IPS DF 4.7 (cell line): ENCODE data around the gene ADCY10.
"Not testable (repeated sequence)": the region's sequence is repeated elsewhere in the genome, so short reads cannot be mapped to it uniquely, and the experiment has no call there.

ENCODE experiments used
- DNase-seq: peaks from one replicate; pipeline ENCODE4 v3.0.0-alpha.2; 2013; ENCODE audit warnings: low spot score; ENCODE audit errors: extremely low read depth

ADCY10 gene

DNA sequence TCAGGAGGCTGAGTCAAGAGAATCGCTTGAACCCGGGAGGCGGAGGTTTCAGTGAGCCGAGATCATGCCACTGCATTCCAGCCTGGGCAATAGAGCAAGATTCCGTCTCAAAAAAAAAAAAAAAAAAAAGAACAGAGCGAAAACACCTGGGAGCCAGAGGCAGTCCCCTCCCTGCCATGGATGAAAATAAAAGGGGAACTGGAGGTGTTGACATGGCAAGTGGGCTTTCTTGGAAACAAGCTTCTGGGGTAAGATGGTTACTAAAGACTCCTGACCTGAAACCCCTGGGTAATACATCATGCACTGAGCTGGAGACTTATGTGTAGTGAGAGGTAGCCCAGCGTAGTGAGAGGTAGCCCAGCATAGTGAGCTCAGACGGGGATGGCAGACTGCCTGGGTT, 31.6 kb downstream of the ADCY10 start:
- no peak for DNase-seq

DNA sequence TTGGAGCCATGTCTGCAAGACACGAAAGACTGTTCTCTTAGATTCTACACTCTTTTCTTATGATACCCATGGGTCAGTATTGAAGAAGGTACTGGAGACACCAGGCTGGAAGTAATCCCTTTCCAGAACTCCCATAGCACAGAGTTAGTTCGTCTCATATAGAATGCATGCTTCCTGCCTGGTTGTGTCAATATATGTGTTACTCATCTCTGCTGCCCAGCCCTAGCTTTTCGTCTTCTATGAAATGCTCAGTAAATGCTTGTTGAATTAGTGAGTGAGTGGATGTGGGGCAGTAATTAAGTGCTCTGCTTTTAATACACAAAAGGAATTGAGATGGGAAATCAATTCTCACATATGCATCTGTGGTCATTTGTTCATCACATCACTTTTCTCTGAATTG, 32.1 kb downstream of the ADCY10 start:
- no peak for DNase-seq

DNA sequence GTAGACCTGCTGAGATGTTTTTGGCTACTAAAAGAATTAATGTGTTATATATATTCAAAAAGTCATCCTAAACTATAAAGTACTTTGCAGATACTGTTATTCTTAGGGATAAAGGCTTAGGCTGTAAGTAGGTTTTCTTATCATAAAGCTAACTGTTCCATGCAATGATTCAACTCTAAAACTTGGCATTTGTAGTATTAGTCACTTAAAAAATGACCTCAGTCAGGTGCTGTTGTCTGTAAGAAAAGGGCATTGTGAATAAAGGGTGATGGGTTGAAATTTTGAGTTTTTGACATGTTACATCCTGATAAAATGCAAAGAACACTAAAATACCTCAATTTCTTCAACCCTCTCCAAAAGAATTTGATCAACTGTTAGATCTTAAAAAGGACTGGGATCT, 32.9 kb downstream of the ADCY10 start:
- DNase-seq = no peak

DNA sequence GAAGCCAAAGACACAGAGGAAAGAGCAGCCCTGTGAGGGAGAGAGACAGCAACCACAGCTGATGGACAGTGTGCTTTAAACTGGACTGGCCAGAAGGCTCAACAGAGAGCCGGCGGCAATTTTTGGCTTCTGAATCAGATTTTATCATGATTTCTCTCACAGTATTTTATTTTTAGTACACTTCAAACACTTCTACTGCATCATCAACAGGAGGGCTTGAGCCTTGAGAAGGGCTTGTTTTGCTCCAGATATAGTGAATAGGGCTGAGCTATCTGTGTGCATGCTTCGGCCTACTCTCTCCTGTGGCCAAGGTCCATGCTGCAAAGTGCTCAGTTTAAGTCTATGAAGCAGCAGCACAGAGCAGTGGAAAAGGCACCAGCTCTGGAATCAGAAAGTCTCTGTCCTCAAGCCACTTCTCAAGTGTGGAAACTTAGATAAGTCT, 33.3 kb downstream of the ADCY10 start:
- DNase-seq = no peak

DNA sequence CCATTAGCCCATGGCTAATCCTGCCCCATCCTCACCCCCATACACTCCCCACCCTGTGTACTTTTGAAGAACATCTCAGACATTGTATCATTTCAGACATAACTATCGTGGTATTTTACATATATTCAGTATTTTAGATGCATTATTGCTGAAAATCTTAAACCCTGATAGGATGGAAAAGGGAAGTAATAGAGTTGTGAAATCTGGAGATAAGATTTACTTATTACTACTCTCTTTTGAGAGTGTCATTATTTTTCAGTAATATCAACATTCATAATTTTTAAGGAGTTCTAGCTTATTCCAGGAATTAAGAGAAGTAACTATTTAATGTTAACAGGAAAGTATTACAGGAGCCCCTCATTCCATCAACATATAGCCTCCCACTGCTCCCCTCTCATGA, 34.4 kb downstream of the ADCY10 start:
- no peak for DNase-seq

DNA sequence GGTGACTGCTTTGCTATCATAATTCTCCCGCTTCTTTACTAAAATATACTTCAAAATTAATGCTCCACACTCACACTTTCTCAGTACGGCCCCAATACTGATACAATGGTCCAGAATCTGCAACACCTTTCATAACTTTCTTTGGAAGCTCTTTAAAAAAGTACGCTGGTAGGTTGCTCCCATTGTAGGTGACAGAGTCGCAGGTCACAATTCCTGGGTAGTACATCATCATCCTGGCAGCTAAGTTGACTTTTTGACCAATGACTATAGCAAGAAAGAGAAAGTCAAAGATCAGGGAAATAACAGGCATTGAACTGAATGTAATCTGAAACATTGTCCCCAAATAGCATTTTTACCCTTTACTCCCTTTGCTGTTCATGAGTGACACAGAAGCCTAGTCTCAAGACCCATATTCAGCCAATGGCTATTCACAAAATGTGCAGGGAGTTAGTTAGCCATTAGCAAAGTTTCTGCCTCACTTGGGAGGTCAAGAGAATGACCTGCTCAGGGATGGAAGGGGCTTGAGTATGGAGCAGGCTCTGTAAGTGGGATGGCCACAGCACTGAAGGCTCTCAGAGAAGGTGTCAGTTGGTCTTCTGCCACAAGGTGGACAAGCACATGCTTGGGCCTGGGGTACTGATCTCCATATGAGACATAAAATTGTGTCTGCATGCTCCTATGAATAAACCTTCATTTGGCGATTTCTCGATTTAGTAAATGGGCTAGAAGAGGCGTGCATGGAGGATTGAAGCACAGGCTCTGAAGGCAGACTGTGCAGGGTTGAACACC, 35.4 kb downstream of the ADCY10 start:
- no peak for DNase-seq

DNA sequence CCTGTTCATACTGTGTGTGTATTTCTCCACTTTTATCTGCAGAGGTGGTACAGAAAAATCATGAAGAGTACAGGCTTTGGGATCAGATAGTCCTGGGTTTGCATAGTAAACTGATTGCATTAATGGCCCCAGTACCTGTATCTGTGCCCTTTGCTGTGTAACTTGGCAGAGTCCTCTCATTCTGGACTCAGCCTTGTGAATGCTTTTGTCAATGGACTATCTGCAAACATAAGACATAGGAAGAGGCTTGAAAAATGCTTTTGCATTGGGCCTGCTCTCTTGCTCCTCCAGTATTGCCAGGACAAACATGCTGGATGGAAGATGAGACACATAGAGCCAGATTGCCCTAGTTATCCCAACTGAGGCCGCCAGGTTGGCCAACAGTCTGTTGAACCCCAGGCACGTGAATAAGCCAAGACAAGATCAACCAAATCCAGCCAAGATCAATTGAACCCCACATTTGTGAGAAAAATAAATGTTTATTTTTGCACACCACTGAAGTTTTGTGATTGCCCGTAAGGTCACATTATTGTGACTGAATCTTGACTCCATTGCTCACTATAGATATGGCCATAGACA, 37.2 kb downstream of the ADCY10 start:
- DNase-seq = no peak

DNA sequence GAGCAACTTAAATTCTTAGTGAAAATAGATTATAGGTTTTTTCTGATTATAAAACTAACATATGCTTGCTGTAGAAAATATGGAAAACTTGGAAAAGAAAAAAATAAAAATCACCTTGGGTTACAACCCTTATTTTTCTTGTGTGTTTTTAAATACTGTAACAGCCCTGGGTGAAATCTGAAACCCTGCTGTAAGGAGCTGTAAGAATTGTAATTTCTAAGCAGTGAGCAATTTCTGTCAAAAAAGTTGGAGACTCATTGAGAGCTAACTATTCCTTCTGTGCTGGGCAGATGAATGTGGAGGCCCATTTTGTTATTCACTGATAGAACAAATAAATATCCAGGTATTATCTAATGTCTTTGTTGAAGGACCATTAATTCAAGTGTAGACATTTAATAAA, 42.6 kb downstream of the ADCY10 start:
- DNase-seq = no peak

DNA sequence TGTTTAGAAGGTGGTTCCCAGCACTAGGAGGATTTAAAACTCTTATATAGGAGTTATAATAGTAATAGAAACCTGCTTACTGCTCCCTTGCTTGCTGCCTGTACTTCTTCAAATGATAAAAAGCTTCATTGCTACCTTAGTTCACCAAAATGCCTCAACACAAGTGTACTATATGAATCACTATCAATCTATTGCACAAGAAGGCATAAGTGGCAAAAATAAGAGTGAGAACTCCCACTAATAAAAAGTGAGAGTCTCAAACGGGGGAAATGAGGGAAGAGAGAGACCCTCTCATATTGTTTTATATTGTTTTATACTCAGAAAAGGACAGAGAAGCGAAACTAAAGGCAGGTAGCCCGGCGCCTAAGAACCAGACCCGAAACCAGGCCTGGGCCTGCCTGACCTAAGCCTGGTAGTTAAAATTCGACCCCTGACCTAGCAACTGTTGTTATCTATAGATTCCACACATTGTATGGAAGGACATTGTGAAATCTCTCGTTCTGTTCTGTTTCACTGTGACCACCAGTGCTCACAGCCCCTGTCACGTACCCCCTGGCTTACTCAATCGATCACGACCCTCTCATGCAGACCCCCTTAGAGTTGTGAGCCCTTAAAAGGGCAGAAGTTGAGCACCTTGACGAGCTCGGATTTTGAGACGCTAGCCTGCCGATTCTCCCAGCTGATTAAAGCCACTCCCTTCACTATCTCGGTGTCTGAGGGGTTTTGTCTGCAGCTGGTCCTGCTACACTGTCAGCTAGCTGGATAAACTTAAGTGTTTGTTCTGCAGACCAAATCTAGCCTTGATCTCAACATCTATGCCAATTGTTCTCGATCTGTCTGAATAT, 44.6 kb downstream of the ADCY10 start:
- DNase-seq = not testable (repeated sequence)

DNA sequence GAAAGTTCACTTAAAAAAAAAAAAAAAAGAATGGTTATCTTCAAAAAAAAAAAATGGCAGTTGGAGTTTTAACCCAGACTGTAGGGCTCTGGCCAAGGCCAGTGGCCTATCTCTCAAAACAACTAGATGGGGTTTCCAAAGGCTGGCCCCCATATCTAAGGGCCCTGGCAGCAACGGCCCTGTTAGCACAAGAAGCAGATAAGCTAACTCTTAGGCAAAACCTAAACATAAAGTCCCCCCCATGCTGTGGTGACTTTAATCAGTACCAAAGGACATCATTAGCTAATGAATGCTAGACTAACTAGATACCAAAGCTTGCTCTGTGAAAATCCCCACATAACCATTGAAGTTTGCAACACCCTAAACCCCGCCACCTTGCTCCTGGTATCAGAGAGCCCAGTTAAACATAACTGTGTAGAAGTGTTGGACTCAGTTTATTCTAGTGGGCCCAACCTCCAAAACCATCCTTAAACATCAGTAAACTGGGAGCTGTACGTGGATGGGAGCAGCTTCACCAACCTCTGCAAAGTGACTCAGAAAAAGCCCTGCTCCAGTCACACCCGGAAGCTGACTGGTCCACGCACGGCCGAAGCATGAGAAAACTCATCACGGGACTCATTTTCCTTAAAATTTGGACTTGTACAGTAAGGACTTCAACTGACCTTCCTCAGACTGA, 47.1 kb downstream of the ADCY10 start:
- DNase-seq = not testable (repeated sequence)

DNA sequence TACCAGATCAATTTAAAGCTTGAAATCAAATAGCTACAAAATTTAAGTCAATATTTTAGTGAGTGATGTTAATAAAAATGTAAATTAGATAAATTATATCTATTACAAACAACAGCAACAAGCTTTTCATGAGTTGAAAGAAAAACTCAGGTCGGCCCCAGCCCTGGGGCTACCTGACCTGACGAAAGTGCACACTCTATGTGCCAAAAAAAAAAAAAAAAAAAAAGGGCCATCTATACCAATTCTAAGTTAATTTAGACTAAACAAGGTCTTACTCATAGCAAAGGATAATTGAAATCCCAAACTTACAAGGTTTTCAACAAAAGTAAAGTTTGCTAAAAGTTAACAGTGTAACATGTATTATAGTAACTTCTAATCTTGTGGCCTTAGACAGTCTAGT, 47.6 kb downstream of the ADCY10 start:
- not testable (repeated sequence) for DNase-seq

DNA sequence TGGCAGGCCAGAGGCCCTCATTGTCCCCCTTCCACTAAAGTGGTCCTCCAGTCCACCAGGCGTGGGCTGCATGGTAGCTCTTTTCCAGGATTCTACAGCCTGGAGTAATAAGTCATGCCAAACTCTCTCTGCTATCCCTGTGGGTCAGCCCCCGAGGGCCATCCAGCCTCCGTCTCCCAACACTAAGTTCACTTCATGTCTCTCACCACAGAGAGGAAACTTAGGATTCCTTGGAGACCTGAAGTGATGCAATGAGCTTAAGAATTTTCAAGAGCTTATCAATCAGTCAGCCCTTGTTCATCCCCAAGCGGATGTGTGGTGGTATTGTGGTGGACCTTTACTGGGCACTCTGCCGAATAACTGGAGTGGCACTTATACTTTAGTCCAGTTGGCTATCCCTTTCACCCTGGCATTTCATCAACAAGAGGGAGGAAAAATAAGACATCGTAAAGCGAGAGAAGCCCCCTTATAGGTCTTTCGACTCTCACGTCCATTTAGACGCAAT, 48.1 kb downstream of the ADCY10 start:
- DNase-seq = not testable (repeated sequence)

DNA sequence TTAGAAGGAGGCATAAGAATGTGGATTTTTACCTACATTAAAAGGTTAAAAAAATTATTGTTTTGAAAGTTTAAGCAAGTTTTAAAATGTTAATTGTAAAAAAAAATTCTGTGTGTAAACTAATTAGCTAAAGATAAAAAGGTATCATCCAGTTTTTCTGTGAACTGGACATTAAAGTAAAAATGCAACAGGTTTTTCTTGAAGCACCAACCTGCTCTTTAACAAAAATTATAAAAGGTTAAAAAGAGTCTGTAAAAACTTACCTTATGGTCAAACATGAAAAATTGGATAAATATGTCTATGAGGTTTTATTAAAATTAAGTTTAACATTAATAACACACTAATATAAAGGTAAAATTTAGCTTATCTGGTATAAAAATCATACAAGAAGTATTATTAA, 48.7 kb downstream of the ADCY10 start:
- not testable (repeated sequence) for DNase-seq

DNA sequence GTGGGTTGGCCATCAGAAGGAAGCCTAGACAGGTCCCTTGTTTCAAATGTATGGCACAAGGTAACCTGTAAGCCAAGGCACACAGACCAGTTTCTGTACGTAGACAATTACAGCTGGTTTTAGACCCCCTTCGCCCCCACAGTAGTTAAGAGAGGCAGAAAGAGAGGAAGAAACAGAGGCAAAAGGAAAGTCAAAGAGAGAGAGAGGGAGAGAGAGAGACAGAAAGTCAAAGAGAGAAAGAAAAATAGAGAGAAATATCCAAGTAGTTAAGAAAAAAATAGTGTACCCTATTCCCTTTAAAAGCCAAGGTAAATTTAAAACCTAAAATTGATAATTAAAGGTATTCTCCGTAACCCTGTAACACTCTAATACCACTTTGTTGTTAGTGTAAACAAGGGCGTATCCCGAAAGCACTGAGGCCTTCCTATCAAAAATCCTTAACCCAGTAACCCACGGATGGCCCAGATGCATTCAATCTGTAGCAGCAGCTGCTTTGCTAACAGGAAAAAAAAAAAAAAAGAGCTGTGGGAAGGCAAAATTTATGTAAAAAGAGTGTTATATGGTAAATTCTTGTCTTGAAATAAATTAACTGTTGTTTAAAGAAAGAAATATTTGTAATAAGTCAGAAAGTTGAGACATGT, 49.4 kb downstream of the ADCY10 start:
- no peak for DNase-seq

DNA sequence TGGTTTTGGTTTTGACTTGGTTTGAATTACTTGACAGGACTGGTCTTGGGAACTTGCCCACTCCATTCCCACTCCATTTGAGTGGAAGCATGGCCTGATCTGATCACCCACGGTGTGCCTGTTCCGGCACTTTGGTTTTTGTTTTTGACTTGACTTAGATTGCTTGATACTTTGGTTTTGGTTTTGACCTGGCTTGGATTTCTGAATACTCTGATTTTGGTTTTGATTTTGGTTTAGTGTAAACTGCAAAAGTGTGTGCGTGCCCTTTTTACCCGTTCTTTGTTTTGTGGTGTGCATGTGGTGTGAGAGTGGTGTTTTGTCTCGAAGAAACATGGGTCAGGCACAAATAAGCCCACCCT, 50.0 kb downstream of the ADCY10 start:
- DNase-seq = no peak

DNA sequence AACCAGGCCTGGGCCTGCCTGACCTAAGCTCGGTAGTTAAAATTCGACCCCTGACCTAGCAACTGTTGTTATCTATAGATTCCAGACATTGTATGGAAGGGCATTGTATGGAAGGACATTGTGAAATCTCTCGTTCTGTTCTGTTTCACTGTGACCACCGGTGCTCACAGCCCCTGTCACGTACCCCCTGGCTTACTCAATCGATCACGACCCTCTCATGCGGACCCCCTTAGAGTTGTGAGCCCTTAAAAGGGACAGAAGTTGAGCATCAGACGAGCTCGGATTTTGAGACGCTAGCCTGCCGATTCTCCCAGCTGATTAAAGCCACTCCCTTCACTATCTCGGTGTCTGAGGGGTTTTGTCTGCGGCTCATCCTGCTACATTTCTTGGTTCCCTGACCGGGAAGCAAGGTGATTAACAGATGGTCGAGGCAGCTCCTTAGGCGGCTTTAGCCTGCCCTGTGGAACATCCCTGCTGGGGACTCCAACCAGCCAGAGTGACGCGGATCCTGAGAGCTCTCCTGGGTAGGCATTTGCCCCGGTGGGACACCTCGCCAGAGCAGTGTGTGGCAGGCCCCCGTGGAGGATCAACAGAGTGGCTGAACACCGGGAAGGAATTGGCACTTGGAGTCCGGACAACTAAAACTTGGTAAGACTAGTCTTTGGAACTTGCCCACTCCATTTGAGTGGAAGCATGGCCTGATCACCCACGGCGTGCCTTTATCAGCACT, 50.6 kb downstream of the ADCY10 start:
- DNase-seq = not testable (repeated sequence)

DNA sequence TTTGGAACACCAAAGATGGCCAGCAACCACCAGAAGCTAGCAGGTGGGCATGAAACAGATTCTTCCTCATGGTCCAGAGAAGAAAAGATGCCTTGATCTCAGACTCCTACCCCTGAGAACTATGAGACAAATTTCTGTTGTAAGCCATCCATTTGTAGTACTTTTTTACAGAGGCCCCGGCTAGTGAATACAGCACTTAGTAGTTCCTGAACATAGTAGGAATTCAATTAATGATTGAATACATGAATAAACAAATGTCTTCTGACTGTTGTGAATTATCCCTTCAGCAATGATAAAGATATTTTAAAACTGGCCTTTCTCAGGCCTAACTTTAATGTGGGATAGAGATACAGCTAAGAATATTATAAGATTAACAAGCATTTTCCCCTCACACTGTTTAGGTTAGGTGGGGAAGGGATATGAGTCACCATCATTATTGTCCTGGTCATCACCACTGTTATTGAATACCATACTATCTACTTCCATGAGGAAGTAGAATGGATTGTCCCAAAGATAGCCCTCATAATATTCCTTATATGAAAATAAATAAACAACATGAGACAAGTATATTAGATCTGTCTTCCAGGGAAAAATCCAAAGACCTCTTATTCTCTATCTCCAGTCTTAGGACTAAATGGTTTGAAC, 51.4 kb downstream of the ADCY10 start:
- DNase-seq = no peak

DNA sequence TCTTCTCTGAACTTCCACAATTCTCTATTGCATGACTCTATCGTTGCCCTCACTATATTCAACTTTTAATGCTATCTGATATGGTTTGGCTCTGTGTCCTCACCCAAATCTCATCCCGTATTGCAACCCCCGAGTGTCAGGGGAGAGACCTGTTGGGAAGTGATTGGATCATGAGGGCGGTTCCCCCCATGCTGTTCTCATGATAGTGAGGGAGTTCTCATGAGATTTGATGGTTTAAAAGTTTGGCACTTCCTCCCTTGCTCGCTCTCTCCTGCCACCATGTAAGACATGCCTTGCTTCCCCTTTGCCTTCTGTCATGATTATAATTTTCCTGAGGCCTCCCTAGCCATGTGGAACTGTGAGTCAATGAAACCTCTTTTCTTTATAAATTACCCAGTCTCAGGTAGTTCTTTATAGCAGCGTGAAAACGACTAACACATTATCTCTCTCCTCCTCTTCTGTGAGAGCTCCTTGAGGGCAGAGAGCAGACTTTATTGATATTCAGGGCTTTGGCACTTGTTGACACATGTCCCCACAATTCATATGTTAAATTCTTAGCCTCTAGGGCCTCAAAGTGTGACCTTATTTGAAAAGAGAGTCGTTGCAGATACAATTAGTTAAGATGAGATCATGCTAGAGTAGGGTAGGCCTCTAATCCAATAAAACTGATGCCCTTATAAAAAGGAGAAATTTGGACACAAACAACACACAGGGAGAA, 52.1 kb downstream of the ADCY10 start:
- DNase-seq = no peak

DNA sequence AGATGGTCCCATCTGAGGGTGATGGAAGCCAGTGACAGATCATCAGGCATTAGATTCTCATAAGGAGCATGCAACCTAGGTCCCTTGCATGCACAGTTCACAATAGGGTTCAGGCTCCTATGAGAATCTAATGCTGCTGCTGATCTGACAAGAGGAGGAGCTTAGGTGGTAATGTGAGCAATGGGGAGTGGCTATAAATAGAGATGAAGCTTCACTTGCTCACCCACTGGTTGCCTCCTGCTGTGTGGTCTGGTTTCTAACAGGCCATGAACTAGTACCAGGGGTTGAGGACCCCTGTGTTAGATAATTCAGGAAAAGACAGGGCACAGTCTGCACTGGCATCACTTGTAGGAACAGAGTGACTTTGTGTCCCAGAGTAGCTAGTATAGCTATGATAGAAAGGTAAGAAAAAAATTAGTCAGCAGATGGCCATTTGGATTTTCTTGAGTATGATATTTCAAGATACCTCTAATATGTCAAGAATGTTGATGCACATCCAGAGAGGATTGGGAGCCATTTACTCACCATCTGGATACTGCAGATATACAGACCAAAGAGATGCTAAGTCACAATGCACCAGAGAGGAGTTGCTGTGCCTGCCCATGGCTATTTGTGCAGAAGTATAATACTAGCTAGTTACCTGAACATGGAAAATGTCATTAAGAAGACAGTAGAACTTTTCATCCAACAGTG, 53.6 kb downstream of the ADCY10 start:
- no peak for DNase-seq
